COLO829 (cell line): Measurements from ENCODE around the gene SLC2A4.
"Not testable (repeated sequence)": the region's sequence is repeated elsewhere in the genome, so short reads cannot be mapped to it uniquely, and the experiment has no call there.

Source experiments
- DNase-seq: peaks from one replicate; pipeline ENCODE4 v3.0.0; 2012; ENCODE audit warnings: low spot score

The SLC2A4 gene

GRCh38 chr17:7324438-7324779, 42.9 kb downstream of the SLC2A4 start:
- DNase-seq, result no peak

- no peak for DNase-seq
These were observed 43.6 kb downstream of the SLC2A4 start for GRCh38 chr17:7325031-7325528.

DNA sequence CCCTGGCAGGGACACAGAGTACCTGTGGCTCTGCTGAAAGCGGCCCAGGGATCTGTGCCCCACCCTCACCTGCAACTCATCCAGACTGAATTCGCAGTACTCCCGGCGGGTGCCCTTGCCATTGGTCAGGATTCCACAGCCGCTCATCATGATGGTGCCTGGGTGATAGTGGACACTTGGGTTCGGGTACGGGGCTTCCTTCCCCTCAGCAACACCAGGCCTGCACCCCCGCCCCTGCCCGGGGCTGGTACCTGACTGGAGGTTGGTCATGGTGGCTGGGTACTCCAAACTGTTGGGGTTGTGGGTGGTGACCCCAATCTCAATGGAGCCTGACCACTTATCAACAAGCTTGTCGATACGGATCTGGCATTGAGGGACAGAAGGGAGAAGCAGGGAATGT, 44.7 kb downstream of the SLC2A4 start:
- DNase-seq, result no peak

DNA sequence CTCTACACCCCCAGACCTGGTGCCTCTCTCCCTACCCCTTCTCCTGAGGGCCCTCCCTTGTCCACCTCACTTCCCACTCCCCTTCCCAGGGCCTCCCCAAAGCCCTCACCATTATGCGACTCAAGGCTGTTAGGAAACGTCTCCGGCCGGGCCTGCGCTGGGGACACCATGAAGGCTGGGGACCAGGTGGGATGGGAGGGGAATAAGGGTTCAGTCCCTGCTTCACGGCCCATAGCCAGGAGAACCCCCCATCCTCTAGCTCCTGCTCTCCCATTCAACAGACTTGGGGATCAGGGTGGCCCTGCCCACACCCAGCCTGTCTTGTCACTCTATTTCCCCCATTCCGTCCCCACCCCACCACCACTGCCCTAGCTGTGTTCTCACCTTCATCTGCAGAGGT, 45.5 kb downstream of the SLC2A4 start:
- no peak for DNase-seq

GRCh38 chr17:7327501-7327900, 46.0 kb downstream of the SLC2A4 start:
- no peak for DNase-seq

GRCh38 chr17:7328009-7328408, 46.5 kb downstream of the SLC2A4 start:
- no peak for DNase-seq

DNA sequence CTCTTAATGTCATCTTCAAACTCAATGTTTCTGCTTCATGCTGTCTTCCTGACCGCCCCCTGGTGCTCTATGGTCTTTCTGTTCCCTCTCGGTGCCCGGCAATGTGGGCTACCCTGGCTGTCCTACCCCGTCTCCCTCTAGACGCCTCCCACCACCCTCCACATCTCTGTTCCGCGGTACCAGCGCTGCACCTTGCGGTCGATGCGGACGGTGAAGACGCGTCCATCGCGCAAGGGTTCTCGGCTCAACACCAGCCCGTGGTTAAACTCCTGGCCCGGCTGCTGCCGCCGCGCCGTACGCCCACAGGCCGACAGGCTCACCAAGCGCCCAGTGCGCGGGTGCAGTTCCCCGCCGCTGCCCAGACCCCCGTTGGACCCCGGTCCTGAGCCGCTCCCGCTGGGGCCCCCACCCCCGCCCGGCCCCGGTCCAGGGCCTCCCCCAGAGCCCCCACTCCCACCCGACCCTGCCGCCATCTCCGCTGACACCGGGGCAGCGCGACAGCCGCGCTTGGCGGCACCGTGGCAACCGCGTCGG, 47.4 kb downstream of the SLC2A4 start, which contains the start of gene NEURL4:
Gene NEURL4, minus strand, starts transcription at position 496 of the 534 bp plus-strand sequence. Its CDS starts 23 bp downstream, at position 473.
- no peak for DNase-seq

DNA sequence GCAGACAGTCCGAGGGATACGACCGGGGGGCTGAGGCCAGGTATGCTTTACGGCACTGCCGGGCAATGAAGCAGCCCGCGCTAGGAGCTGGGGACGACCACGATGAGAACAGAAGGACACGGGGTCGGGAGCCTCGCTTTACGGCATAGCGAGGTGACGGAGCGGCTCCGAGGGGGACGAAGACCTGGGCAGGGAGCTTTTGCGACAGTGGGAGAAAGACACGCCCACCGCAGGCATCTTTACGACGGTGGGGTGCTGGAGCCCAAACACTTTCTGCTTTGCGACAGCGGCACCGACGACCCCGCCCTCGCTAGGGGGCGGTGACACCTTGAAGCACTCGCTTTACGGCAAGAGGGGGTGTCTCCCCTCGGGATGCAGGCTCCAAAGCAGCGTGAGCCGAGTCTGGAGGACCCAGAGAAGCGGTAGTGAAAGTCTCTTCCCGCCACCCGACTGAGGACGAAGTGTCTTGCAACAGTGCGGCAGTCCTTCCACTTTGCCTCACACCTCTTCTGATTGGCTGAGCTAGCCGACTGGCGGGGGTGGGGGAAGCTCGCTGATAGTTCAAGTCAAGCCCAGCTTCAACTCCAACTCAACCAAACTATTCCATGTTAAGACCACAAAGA, 48.0 kb downstream of the SLC2A4 start:
- DNase-seq, result peak; percentile 99

GRCh38 chr17:7329997-7330637, 48.6 kb downstream of the SLC2A4 start:
- DNase-seq, result peak; percentile 86

GRCh38 chr17:7330638-7331015, 49.1 kb downstream of the SLC2A4 start:
- DNase-seq, result no peak

DNA sequence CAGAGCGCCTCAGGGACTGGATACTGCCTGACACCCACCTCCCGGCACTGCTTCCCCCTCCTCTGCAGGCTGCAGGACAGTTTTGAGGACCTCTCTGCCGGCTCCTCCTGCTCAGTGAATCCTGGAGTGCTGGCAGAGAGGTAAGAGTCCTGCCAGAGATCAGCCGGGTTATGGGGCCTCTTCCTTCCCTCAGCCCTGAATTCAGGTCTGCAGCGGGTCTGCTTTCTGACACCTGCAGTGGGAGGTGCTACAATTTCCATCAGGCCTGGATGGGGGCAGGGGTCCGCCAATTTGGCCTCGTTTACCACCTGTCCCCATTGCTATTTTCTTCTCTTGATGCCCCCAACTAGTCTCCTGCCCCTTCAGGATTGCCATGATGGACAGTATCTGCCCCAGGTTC, 50.6 kb downstream of the SLC2A4 start:
- no peak for DNase-seq

- DNase-seq, result not testable (repeated sequence)
These were observed 51.1 kb downstream of the SLC2A4 start for GRCh38 chr17:7332600-7333069.

- DNase-seq, result no peak
These were observed 53.5 kb downstream of the SLC2A4 start for GRCh38 chr17:7334938-7335538.

DNA sequence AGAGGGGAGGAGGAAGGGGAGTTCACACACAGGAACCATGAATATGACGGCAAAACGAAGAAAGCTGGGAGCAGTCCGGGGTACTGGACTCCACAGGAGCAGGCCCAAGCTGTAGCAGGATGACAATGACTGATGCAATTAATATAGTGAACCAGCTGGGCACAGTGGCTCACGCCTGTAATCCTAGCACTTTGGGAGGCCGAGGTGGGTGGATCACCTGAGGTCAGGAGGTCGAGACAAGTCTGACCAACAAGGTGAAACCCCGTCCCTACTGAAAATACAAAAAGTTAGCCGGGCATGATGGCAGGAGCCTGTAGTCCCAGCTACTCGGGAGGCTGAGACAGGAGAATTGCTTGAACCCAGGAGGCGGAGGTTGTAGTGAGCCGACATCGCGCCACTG, 54.2 kb downstream of the SLC2A4 start:
- DNase-seq, result not testable (repeated sequence)

DNA sequence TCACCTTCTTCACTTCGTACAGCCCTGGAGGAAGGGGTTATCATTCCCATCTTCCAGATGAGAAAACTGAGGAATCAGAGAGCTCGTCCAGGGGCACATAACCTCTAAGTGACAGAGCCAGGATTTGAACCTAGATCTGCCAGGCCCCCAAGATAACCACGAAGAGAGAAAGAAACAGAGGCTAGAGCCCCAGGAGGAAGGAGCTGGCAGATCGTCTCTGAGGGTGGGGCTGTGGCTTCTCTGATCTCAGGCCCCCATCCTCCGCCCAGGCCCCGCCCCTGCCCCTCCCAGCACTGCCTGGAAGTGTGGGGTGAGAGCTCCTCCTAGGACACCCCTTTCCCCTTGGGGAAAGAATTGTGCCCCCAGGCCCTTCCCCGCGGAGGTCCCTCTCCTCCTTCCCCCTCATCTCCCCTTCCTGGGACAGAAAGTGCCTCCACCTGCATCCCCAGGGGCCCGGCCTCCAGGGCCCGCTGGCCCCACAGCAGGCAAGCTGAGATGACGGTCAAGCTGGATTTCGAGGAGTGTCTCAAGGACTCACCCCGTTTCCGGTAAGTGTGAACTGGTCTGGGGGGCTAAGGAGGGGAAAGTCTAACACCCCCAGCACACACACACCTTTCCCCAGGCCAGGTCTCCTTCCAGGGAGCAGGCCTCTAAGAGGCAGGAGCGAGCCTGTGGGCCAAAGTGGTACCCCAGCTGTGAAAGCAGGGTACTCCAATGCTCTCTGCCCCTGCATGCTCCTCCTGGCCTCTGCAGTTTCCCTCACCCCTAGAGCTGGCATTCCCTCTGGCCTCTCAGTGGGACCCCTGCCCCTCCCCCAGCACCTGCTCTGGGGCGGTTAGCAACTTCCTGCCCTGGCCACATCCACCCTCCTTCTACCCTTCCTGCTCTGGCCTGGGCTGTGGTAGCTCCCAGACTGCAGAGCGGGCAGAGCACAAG, 55.0 kb downstream of the SLC2A4 start, which contains the start of gene ACAP1:
Gene ACAP1, plus strand, starts transcription at position 290 of the 936 bp plus-strand sequence. Its CDS starts 206 bp downstream, at position 496.
- DNase-seq, result no peak

DNA sequence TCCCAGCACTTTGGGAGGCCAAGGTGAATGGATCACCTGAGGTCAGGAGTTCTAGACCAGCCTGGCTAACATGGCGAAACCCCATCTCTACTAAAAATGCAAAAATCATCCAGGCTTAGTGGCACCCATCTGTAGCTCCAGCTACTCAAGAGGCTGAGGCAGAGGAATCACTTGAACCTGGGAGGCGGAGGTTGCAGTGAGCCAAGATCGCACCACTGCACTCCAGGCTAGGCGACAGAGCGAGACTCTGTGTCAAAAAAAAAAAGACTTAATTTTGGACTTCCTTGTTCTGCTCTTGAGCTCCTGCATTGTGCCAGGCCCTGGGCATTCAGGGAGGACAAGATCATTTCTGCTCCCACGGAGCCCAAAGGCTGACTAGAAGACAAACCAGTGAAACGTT, 56.1 kb downstream of the SLC2A4 start:
- DNase-seq, result not testable (repeated sequence)
